HG03108 (cell line): ENCODE data around the gene HLA-DRB1.
"Not testable (repeated sequence)": the region's sequence is repeated elsewhere in the genome, so short reads cannot be mapped to it uniquely, and the experiment has no call there.

ENCODE experiments used
- ATAC-seq: cut with Tn5 transposase; IDR thresholded peaks from one replicate; pipeline ENCODE4 v1.9.1; 2021; ENCODE audit warnings: moderate library complexity; ENCODE audit not compliant: unreplicated experiment

HLA-DRB1 gene

DNA sequence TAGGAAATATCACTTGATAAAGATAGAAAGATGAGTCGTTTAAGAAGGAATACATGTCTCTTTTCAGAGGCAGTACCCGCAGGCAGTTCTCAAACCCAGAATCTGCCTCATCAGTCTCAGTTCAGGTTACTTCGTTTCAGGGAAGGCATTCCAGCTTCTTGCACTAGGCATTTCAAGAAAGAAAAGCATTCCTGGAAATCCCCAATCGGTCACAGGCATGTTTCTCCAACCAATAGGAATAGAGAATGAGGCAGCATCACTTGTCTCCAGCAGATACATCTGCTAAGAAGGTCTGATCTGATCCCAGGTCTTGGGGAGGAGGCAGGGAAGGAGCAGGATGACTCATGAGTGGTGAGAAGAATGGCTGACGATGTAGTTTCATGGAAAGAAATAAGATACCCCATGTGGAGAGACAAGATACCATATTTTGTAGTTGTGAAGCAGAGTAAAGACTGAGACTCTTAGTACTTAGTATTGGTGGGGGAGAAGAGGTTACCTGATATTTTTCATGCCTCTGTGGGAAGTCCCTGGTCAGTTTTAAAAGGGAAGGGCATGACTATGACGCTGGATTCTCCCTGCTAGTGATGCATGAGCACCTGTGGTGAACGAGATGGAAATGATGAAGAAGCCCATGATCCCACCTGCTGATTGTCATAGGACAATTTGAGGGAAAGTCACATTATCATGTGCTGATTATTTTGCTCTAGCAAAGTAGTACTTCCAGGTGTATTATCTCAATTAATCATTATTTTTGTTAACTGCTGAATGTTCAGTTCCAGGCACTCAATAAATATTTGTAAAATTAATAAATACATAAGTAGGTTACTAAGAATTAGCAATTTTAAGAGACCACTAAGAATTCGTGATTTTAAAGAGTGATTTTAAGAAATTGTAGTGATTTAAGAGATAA, 20.3 kb upstream of the HLA-DRB1 start:
- peak; percentile 86 for ATAC-seq

DNA sequence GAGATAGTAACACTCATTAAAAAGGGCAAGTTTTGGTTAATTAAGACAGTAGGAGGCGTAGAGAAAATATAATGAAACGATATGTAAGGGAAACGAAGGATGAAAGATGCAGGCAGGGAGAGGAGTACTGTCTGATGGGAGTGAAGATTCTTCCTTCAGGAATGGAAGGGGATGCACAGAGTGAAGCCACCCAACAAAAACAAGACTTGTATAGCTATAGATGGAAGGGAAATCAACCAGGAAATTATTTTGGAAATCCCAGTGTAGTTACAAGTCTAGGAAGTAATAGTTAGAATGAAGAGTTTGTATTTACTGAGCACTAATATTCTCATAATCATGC, 19.7 kb upstream of the HLA-DRB1 start:
- ATAC-seq, result no peak

DNA sequence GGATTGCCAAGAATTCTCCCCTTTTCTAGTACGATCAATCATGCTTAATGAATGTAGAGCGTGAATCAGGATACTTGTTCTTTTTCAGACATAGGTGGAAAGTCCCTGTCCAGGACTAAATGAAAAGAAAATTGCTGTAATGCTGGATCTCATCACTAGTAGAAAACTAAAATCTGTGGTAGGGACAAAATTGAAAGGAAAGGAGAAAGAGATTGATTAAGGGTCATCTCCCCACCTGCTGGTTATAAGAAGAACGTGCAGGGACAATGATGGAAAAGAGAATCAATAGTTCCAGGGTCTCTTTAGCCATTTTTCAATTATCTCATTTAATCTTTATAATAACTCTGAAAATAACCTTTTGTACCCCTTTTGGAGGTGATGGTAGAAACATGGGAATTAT, 18.7 kb upstream of the HLA-DRB1 start:
- ATAC-seq, result no peak

DNA sequence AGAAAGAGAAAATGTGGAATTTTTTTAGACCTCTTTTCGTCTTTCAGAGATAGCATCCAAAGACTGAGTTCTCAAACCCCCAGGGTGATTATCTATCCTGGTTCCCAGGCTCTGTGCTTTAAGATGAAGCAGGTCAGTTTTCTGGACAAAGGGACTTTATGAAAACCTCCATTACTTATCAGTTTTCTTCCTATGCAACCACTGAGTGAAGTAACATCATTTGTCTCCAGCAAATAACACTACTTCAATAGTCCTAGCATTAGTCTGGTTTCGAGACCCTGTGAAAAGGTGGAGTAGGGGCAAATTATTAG, 18.3 kb upstream of the HLA-DRB1 start:
- no peak for ATAC-seq

DNA sequence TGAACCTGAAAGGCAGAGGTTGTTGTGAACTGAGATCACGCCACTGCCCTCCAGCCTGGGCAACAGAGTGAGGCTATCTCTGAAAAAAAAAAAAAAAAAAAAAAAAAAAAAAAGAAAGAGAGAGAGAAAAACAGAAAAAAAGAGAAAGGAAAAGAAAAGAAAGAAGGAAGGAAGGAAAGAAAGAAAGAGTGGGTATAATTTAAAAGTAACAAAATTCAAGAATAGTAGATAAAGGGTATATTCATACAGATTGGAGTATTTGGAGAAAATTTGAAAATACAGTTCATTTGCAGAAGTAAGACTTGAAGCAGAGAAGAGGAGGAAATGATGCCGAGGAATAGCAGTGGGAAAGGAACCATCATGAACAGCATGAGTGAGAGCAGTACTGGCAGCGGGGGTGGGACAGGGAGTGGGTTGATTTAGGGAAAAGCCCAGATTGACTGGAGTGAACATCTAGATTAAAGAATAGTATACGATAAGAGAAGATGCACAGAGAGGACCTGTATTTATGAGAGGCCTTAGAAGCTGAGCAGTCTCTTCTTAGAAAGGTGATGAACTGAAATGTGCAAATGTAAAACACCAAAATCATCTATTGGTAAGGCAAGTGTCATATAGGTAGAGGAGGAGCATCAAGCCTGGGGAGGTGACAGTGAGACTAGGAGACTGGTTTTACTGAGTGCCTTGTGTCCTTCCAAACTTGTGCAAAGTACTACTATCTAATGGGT, 17.8 kb upstream of the HLA-DRB1 start:
- ATAC-seq, result no peak

DNA sequence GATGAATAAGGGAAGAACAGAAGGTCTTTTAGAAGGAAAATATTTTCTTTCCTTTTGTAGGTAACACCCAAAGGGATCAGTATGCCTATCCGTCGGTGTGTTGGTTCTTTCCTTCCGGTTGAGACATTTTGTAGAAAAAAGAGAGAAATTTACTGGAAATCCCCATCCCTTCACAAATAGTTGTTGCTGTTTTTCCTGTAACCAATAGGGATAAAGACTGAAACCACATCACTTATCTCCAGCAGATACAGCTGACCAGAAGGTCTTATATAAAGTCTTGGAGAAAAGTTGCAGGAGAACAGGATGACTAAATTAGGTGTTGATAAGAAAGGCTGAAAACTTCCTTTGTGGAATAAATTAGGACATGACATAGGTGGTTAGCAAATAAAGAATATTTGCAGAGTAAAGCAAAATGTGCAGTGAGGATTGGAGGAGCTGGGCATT, 14.8 kb upstream of the HLA-DRB1 start:
- no peak for ATAC-seq

DNA sequence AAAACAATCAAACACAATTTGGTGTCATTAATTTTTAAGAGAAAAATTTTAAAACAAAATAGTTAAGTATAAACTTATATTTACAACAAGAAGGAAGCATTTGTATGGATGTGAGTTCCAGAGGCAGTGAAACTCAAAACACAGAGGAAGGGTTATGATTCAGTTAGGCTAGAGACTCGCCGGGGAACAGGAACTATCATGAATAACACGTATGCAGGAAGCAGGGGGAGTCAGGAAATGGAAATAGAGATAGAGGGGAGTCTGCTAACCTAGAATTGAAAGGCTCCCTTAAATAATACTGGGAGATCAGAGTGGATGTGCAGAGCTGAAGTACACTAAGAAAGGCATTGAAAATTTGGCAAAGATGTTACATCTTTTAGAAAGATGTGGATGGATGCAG, 14.2 kb upstream of the HLA-DRB1 start:
- no peak for ATAC-seq

DNA sequence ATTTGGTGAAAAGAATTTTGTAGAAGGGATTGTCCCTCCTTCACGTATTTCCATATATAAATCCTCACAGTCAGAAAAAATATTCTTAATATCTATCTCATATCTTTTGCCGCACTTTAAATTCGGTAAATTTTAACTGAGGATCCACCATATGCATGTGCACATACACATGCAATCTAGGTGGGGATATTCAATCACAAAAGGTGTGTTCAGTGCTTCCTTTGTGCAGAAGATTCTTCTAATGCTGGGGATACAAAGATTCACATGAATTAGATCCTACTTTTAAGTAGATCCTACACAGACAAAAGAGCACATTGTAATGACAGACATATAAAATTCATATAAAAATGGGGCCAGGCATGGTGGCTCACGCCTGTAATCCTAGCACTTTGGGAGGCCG, 13.6 kb upstream of the HLA-DRB1 start:
- no peak for ATAC-seq

DNA sequence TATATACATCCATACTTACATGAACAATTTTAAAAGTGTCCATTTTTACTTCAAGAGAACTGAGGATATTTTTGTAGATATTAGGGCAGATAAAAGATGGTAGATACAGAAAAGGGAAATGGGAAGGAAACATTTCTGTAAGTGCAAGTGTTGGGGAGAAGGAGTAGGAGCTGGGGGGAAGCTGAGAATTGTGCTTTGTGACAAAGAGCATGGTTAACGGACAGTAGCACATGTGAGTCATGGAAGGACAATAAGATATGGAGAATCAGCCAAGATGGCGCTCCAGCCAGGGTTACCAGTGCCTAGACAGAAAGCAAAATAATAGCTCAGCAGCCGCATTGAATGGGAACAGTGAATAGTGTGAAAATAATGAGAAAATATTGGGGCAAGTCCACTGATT, 12.7 kb upstream of the HLA-DRB1 start:
- no peak for ATAC-seq

DNA sequence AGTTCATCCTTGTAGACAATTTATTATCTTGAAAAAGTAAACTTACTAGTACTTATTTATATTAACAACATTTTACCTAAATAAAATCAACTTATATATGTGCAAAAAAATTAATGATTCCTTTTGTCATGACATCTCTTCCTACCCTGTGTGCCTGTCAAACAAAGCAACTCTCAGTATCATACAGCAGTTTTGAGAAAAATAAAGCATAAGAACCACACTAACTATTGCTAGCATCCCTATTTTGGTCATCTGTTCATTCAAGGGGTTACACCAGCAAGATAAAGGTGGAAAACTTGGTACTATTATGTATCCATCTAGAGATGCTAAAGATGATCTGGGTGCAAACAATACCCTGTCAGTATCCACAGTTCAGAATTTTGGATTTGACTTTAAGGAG, 7.4 kb upstream of the HLA-DRB1 start:
- no peak for ATAC-seq

DNA sequence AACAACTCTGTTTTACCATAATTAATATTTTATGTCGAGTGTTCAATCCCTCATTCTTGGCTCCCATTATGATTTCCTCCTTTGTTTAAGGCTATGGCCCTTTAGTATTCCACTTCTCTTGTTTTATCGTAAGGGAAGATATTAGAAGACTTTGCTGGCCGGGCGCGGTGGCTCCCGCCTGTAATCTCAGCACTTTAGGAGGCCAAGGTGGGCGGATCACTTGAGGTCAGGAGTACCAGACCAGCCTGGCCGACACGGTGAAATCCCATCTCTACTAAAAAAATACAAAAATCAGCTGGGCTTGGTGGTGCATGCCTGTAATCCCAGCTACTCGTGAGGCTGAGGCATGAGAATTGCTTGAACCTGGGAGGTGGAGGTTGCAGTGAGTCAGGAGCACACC, 1.1 kb upstream of the HLA-DRB1 start:
- not testable (repeated sequence) for ATAC-seq

DNA sequence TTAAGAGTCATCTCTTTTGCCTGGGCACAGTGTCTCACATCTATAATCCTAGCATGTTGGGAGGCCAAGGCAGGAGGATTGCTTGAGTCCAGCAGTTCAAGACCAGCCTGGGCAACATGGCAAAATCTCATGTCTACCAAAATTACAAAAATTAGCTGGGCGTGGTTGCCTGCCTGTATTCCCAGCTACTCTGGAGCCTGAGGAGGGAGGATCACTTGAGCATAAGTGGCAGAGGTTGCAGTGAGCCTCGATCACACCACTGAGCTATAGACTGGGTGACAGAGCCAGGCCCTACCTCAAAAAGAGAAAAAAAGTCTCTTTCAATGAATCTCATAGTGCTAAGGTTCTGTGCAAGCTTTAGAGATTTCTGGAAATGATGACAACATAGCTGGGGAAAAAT, 1.5 kb downstream of the HLA-DRB1 start:
- no peak for ATAC-seq

DNA sequence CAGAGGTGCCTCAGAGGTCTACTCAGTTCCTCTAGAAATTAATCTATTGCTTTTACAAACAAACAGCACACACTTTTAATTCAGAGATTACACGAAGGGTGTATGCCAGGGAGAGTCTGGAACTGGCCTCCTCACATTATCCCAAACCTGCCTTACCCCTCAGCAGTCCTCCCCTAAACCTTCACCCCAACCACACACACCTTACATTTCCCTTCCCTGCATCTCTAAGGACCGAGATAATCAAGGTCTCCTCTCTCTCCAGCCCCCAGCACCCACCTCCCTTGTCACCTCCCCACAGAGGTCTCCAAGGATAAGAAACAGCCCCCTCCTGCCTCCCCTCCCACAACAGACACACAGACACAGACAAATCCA, 6.1 kb downstream of the HLA-DRB1 start:
- no peak for ATAC-seq

DNA sequence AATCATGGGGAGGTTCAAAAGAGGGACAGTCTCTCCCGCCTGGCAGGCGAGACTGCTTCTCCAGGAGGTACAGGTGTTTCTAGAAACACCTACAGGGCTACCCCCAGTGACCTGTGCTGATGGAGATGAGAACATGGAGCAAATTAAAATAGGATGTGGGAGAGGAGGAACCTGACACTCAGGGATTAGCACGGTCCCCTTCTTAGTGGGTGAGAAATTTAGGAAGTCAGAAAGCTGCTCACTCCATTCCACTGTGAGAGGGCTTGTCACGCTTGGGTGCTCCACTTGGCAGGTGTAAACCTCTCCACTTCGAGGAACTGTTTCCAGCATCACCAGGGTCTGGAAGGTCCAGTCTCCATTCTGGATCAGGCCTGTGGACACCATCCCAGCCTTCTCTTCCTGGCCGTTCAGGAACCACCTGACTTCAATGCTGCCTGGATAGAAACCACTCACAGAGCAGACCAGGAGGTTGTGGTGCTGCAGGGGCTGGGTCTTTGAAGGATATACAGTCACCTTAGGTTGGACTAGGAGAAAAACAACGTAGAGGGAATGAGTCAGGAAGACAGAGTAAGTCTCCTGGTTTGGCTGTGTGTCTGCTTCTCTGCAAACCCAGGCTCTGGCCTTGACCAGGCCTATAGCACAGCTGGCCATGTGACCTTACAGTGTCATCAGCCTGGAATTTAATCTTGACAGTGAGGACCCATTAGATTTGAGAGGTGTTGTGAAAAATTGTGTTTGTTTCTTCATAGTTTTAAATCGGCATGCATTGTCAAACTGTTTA, 8.1 kb downstream of the HLA-DRB1 start:
- no peak for ATAC-seq

DNA sequence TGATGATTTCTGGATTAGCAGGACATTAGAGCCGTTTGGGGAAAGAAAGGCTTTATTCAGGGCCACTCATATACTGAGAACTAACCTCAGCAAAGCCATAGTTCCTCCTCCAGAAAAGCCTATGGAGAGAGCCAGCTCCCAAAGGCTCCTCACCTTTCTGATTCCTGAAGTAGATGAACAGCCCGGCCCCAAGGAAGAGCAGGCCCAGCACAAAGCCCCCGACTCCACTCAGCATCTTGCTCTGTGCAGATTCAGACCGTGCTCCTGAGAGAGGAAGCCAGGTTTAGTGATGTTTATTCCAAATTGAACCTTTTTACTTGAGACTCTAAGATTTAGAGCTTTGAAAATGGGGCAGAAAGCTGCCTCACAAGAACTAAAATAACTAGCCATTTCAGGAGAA, 9.1 kb downstream of the HLA-DRB1 start:
- no peak for ATAC-seq

DNA sequence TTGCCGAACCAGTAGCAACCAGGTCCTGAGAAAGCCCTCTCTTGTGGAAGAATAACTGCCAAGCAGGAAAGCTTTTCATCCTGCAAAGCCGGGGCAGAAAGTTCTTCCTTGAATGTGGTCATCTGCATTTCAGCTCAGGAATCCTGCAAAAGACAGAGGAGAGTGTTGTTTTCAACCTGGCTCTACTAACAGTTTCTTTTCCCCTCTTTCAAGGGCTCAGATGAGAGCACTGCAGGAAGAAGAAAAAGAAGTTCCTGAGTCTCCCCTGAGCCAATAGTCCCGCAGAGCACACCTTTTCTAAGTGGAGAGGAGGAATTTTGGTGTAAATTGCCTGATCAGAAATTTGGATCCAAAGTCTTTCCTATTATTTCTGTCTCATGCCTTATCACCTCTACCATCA, 10.7 kb downstream of the HLA-DRB1 start:
- ATAC-seq, result no peak

DNA sequence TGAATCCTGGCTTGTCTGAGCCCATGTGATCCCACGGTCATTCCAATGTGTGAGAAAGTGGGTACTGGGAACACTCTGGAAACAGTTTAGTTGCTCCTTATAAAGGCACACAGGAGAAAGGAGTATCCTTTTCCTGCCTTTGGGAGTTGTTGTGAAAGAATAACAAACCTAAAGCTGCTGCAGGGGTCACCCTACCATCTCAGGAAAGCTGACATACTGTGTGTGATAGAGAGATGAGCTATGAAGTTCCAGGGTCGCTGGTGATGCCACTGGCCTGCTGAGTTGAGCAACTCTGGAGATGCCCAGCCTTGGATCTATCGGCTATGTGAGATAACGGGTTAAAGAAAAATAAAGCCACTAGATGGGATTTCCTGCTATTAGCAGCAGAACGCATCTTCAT, 12.2 kb downstream of the HLA-DRB1 start:
- ATAC-seq, result not testable (repeated sequence)

DNA sequence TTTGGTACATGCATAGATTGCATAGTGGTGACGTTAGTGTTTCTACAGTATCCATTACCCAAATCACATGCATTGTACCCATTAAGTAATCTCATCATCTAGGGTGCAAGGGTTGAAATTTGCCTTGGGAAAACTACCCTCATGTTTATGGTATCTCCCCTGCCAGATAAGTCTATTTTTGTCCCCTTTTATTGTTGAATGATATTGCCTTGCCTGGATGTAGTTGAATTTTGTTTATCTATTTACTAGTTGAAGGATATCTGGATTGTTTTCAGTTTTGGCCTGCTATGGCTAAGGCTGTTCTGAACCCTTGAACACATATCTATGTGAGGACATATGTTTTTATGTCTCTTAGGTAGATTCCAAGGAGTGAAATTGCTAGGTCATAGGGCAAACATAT, 13.4 kb downstream of the HLA-DRB1 start:
- no peak for ATAC-seq

DNA sequence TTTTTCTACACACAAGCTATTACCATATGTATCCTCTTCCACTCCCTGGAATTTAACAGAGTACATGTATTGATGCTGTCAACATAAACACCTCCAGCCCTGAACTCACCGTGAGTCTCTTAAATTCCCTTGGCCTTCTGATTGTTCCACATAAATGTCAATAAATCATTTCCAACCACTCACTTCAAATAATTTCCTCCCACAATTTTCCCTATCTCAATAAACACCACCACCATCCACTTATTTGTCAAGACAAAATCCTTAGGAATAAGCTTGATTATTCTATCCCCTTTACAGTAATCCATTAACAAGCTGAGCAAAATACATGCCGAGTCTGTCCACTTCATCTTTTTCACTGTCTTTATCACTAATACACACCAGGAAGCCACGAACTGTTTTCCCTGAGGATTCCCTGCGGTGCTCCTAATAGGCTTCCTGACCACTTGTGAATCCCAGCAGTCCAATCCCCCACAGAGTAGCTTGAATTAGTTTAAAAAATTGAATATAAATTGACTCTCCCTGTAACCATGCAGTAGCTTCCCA, 19.2 kb downstream of the HLA-DRB1 start:
- no peak for ATAC-seq

DNA sequence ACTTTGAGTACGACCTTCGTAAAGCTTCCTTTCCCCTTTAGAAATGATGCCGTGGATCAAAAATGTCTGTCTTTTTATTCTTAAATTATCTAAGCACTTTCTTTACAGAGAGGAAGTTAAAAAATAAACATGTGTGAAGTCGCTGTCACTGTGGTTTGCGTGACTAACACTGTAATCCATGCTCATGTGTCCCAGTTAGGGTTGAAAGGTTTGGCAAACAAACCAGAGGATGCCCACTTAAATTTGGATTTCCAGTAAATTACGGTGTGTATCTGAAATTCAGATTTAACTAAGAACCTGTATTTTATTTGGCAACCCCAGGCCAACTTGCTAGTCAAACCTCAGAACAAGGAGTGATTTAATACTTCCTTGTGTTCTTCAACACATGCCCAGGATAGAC, 21.1 kb downstream of the HLA-DRB1 start:
- no peak for ATAC-seq

DNA sequence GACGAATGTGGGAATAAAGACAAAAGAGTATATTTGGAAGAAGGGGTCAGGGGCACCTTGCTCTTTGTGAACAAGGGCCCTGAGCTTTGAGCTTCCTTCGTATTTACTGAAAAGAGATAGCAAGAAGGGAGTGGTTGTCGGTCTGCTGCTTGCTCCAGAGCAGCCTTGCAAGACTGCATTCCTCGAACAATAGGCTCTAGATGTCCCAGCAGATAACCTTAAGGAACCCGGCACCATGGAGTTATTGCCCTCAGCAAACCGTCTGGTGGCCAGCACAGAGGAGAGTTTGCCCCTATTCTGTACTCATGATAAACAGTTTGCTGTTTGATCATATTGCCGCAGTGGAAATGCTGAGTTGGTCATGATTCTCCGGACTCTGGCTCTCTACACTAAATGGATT, 22.7 kb downstream of the HLA-DRB1 start:
- ATAC-seq, result no peak

DNA sequence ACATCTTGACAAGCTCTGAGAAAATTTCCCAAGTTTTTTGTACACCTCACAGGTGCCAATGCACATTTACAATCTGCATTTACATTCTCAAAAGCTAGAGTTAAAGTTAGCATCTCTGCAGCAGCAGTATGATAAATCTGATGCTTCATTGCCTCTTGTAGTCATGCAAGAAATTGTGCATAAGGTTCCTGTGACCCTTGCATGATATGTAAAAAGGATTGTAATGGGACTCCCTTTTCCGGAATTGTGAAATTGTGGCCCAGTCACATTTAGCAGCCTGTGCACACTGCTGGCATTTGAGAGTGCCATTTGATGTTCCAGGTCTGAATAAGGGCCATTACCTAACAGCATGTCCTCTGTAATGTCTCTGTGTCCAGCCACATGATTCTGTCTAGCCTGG, 24.1 kb downstream of the HLA-DRB1 start:
- ATAC-seq, result no peak
